Posterior vena cava (tissue), 2 donors: Measurements from ENCODE around the gene SLC18A3. TPM values are rescaled to one million over a fixed set of nuclear protein-coding genes. Genes with fewer than 3 reads are reported as not detected.

Source experiments
- DNase-seq: peaks from one replicate; pipeline ENCODE4 v3.0.0-alpha.2; 2020; ENCODE audit warnings: low spot score
- intact Hi-C, 2 donors: fragments of 100-400 bp; cut with DNase I; formaldehyde crosslinking; loops; one replicate each; pipeline versions ENCODE4 v1.14.1 to v1.14.2; 2022 to 2023
- long read RNA-seq, 2 donors: library from polyadenylated mRNA; unstranded; transcript quantifications; one replicate each; pipeline ENCODE4 v2.0.0, GENCODE V29; 2020 to 2021
- total RNA-seq, 2 donors: library from RNA; stranded (reverse); fragmentation: NEBNext Ultra II Directional; extraction: Animal tissue kit (Norgen Biotek cat#: 25700); gene quantifications; one replicate each; pipeline ENCODE4 v1.2.1, GENCODE V29; 2021
- donor health status: DM: yes; HTN: yes; CAD: no.
- donor health status: DM: yes; HTN: yes; CAD: no.

SLC18A3 gene
- not detected for total RNA-seq
- long read RNA-seq, donor 1 = 0 reads
- long read RNA-seq, donor 2 = 0 reads

- DNase-seq = no peak
- intact Hi-C loops = no loop called here
Measured at GRCh38 chr10:49610114-49610457, at the start of gene SLC18A3. TSS of gene SLC18A3 (plus strand) at chr10:49610310. CDS start at chr10:49610741, 431 bp downstream.

GRCh38 chr10:49560526-49560925 is 49.6 kb upstream of the SLC18A3 start:
- no peak for DNase-seq
- intact Hi-C loops = no loop called here

GRCh38 chr10:49562893-49563292 is 47.2 kb upstream of the SLC18A3 start:
- intact Hi-C loops = no loop called here
- DNase-seq = no peak

GRCh38 chr10:49564461-49565009 is 45.6 kb upstream of the SLC18A3 start:
- DNase-seq = no peak
- intact Hi-C loops = no loop called here

GRCh38 chr10:49567810-49568209 is 42.3 kb upstream of the SLC18A3 start:
- DNase-seq = no peak

GRCh38 chr10:49568235-49568634 is 41.9 kb upstream of the SLC18A3 start:
- DNase-seq = no peak

More at GRCh38 chr10:49567810-49568209, 42.3 kb upstream of the SLC18A3 start:
- intact Hi-C loops = no loop called here

GRCh38 chr10:49569031-49569631 is 41.0 kb upstream of the SLC18A3 start:
- intact Hi-C loops = no loop called here
- DNase-seq = no peak

More at GRCh38 chr10:49568235-49568634, 41.9 kb upstream of the SLC18A3 start:
- intact Hi-C loops = no loop called here

- DNase-seq = no peak
- intact Hi-C loops = loop anchor here in 1 of 2 donors (10.0 kb wide), 1 partner anchor 133 kb away; no protein-coding TSS in a partner anchor
Measured at GRCh38 chr10:49571388-49571787, 38.7 kb upstream of the SLC18A3 start.

- intact Hi-C loops = loop anchor here in 1 of 2 donors (10.0 kb wide), 1 partner anchor 132 kb away; no protein-coding TSS in a partner anchor
- DNase-seq = no peak
Measured at GRCh38 chr10:49572594-49573114, 37.5 kb upstream of the SLC18A3 start.

GRCh38 chr10:49575489-49576072 is 34.5 kb upstream of the SLC18A3 start:
- DNase-seq = no peak
- intact Hi-C loops = loop anchor here in 1 of 2 donors (10.0 kb wide), 1 partner anchor 129 kb away; no protein-coding TSS in a partner anchor

- intact Hi-C loops = loop anchor here in 1 of 2 donors (10.0 kb wide), 1 partner anchor 127 kb away; no protein-coding TSS in a partner anchor
Measured at GRCh38 chr10:49577182-49577925, 32.8 kb upstream of the SLC18A3 start.

GRCh38 chr10:49578392-49578791 is 31.7 kb upstream of the SLC18A3 start:
- DNase-seq = no peak
- intact Hi-C loops = loop anchor here in 1 of 2 donors (10.0 kb wide), 1 partner anchor 126 kb away; no protein-coding TSS in a partner anchor

More at GRCh38 chr10:49577182-49577925, 32.8 kb upstream of the SLC18A3 start:
- DNase-seq = no peak

- intact Hi-C loops = loop anchor here in 1 of 2 donors (10.0 kb wide), 1 partner anchor 125 kb away; no protein-coding TSS in a partner anchor
Measured at GRCh38 chr10:49579621-49580020, 30.5 kb upstream of the SLC18A3 start.

GRCh38 chr10:49585387-49585786 is 24.7 kb upstream of the SLC18A3 start:
- DNase-seq = no peak
- intact Hi-C loops = no loop called here

More at GRCh38 chr10:49579621-49580020, 30.5 kb upstream of the SLC18A3 start:
- no peak for DNase-seq

GRCh38 chr10:49587981-49588380 is 22.1 kb upstream of the SLC18A3 start:
- no peak for DNase-seq
- intact Hi-C loops = no loop called here

GRCh38 chr10:49592726-49593563 is 17.2 kb upstream of the SLC18A3 start:
- DNase-seq = no peak
- intact Hi-C loops = no loop called here

- intact Hi-C loops = no loop called here
Measured at GRCh38 chr10:49593564-49593875, 16.6 kb upstream of the SLC18A3 start.

GRCh38 chr10:49593998-49594397 is 16.1 kb upstream of the SLC18A3 start:
- intact Hi-C loops = no loop called here
- no peak for DNase-seq

More at GRCh38 chr10:49593564-49593875, 16.6 kb upstream of the SLC18A3 start:
- no peak for DNase-seq

- intact Hi-C loops = no loop called here
- DNase-seq = no peak
Measured at GRCh38 chr10:49594594-49594993, 15.5 kb upstream of the SLC18A3 start.
